ENCODE data around the gene KIF12.

Gene KIF12

DNA sequence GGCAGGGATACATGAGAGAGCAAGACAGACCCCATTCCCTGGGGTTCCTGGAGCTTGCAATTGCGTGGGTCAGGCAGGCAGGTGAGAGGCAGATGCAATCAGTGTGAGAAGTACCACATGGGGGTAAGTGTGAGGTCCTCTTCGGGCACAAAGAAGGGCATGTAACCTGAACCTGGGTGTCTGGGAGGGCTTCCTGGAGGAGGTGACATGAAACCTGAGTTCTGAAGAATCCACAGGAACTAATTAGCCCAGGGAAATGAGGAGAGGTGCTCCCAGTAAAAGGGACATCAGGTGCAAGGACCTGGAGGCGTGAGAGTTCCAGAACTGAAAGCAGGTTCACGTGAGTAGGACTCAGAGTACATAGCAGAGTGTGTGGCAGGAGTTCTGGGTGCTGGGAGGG is 23.5 kb downstream of the KIF12 start:
- H3K36me3 ChIP-seq = no peaks in the 10 kb centered on the region
- peaks cover 4% of the 10 kb centered on the region; the same call in 1 of the 2 replicates for H3K4me1 ChIP-seq
- no peaks in the 10 kb centered on the region for H3K9me3 ChIP-seq
- no peaks in the 10 kb centered on the region for H3K27me3 ChIP-seq
- H3K4me3 ChIP-seq (ENCODE audit: low read depth, low read length) = no peak overlapping the region
- TF ChIP-seq, protein P1, sequence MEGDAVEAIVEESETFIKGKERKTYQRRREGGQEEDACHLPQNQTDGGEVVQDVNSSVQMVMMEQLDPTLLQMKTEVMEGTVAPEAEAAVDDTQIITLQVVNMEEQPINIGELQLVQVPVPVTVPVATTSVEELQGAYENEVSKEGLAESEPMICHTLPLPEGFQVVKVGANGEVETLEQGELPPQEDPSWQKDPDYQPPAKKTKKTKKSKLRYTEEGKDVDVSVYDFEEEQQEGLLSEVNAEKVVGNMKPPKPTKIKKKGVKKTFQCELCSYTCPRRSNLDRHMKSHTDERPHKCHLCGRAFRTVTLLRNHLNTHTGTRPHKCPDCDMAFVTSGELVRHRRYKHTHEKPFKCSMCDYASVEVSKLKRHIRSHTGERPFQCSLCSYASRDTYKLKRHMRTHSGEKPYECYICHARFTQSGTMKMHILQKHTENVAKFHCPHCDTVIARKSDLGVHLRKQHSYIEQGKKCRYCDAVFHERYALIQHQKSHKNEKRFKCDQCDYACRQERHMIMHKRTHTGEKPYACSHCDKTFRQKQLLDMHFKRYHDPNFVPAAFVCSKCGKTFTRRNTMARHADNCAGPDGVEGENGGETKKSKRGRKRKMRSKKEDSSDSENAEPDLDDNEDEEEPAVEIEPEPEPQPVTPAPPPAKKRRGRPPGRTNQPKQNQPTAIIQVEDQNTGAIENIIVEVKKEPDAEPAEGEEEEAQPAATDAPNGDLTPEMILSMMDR (IDR thresholded peaks at IDR 0.05; ENCODE audit: low read depth, low read length) = no peak
- DNase-seq = no peak

DNA sequence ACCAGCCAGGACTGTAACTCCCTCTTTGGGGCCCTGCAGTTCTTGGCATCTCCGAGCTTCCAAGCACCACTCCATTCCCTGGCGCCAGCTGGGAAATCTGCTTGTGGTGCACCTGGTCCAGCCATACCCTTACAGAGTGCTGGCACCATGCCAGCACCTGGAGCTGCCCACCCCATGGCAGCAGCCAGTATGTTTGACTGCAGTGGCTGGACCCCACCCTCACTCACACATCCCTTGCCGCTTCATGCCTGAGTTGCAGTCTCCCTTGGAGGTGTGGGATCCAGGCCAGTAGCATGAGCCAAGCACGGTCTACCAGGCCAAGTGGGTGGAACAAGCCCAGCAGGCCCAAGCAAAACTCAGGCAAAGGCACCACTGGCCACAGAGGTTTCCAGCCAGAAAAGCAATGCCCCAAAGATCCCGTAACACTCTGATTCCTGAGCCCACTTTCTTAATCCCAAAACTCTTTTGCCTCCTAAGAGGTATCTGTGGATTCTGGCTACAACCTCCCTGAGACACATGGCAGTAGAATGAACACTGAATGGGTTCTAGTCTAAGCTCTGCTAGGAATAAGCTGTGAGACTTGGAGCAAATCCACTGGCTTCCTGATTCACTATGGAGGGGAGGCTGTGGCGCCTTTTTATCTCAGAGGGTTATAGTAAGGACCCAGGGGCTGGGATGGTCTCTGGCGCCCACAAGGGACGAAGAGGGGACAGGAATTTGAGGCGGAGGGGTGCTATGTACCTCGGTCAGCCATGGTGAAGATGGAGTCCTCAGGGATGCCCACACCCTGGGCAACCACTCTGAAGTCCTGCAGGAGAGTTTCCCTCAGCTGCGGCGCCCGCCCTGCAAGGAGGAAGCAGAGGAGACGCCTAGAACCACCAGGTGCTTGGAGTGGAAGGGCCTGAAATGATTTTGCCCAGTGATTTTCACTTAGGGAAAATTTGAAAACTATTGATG is 26.6 kb downstream of the KIF12 start:
- Histone ChIP-seq H3K9me3 (no peaks in the 10 kb centered on the region), H3K4me3 (ENCODE audit: low read depth, low read length) (no peak overlapping the region), H3K36me3 (no peaks in the 10 kb centered on the region), H3K27me3 (no peaks in the 10 kb centered on the region), H3K4me1 (no peaks in the 10 kb centered on the region)
- TF ChIP-seq, protein P1 (IDR thresholded peaks at IDR 0.05; ENCODE audit: low read depth, low read length) = peak; percentile 20; the same call in 1 of the 2 replicates
- DNase-seq = no peak

GRCh38 chr9:114071197-114071795 is 27.8 kb downstream of the KIF12 start:
- DNase-seq = no peak
- Histone ChIP-seq H3K36me3 (no peaks in the 10 kb centered on the region), H3K9me3 (no peaks in the 10 kb centered on the region), H3K4me1 (no peaks in the 10 kb centered on the region), H3K27me3 (no peaks in the 10 kb centered on the region), H3K4me3 (ENCODE audit: low read depth, low read length) (no peak overlapping the region)
- TF ChIP-seq, protein P1 (IDR thresholded peaks at IDR 0.05; ENCODE audit: low read depth, low read length) = no peak

GRCh38 chr9:114070188-114071103 is 28.6 kb downstream of the KIF12 start:
- TF ChIP-seq, protein P1 (IDR thresholded peaks at IDR 0.05; ENCODE audit: low read depth, low read length) = no peak
- H3K36me3 ChIP-seq = no peaks in the 10 kb centered on the region
- no peak overlapping the region for H3K4me3 ChIP-seq (ENCODE audit: low read depth, low read length)
- H3K4me1 ChIP-seq = no peaks in the 10 kb centered on the region
- H3K27me3 ChIP-seq = no peaks in the 10 kb centered on the region
- DNase-seq = no peak
- no peaks in the 10 kb centered on the region for H3K9me3 ChIP-seq

GRCh38 chr9:114069476-114070187 is 29.5 kb downstream of the KIF12 start:
- Histone ChIP-seq H3K36me3 (no peaks in the 10 kb centered on the region), H3K9me3 (no peaks in the 10 kb centered on the region), H3K4me1 (no peaks in the 10 kb centered on the region), H3K4me3 (ENCODE audit: low read depth, low read length) (no peak overlapping the region), H3K27me3 (no peaks in the 10 kb centered on the region)
- TF ChIP-seq, protein P1 (IDR thresholded peaks at IDR 0.05; ENCODE audit: low read depth, low read length) = no peak
- peak; percentile 3 for DNase-seq
